ENCODE results near the gene CYTH2.

The CYTH2 gene

GRCh38 chr19:48469289-48469881 is at the start of gene CYTH2:
Gene CYTH2 (plus strand): TSS chr19:48469369. CDS start chr19:48469508, 139 bp downstream.
- peak; percentile 86 for DNase-seq

- DNase-seq = no peak
Observed at GRCh38 chr19:48421548-48421947, 47.6 kb upstream of the CYTH2 start.

GRCh38 chr19:48424694-48425219 is 44.4 kb upstream of the CYTH2 start:
- DNase-seq = no peak

- no peak for DNase-seq
Observed at GRCh38 chr19:48428670-48429069, 40.5 kb upstream of the CYTH2 start.

- DNase-seq = no peak
Observed at GRCh38 chr19:48433337-48433736, 35.8 kb upstream of the CYTH2 start.

DNA sequence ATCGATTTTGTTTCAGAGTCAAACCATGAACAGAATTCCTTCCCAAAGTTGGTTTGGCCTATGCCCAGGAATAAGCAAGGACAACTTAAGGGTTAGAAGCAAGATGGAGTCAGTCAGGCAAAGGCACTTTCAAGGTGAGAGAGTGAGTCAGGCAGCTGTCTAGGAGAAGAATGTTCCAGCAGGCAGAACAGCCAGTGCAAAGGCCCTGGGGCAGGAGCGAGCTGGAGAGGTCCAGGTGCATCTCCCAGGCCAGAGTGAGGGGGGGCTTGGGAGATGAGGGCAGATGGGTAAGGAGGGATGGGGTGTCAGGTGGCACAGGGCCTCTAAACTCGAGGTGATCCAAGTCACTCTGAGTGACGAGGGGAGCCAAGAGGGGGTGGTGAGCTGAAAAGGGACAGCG is 32.6 kb upstream of the CYTH2 start:
- no peak for DNase-seq

DNA sequence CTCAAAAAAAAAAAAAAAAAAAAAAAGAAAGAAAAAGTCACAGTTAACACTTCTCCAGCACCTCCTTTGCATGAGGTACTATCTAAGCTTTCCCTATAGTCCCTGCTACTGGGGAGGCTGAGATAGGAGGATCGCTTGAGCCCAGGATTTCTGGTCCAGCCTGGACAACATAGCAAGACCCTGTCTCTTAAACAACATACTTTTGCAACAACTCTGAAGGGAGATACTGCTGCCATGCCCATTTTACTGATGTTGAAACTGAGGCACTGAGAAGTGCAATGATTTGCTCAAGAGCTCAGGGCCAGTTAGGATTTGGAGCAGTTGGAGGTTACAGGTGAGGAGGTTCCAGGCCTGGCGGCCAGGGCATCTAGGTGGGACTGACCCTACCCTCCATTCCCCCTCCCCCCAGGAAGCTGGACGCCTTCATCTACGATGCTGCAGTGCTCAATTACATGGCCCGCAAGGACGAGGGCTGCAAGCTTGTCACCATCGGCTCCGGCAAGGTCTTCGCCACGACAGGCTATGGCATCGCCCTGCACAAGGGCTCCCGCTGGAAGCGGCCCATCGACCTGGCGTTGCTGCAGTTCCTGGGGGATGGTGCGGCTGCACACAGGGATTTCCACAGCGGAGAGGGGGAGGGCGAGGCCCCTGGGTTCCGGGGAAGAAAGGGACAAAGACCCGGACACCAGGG is 27.7 kb upstream of the CYTH2 start:
- DNase-seq = no peak

DNA sequence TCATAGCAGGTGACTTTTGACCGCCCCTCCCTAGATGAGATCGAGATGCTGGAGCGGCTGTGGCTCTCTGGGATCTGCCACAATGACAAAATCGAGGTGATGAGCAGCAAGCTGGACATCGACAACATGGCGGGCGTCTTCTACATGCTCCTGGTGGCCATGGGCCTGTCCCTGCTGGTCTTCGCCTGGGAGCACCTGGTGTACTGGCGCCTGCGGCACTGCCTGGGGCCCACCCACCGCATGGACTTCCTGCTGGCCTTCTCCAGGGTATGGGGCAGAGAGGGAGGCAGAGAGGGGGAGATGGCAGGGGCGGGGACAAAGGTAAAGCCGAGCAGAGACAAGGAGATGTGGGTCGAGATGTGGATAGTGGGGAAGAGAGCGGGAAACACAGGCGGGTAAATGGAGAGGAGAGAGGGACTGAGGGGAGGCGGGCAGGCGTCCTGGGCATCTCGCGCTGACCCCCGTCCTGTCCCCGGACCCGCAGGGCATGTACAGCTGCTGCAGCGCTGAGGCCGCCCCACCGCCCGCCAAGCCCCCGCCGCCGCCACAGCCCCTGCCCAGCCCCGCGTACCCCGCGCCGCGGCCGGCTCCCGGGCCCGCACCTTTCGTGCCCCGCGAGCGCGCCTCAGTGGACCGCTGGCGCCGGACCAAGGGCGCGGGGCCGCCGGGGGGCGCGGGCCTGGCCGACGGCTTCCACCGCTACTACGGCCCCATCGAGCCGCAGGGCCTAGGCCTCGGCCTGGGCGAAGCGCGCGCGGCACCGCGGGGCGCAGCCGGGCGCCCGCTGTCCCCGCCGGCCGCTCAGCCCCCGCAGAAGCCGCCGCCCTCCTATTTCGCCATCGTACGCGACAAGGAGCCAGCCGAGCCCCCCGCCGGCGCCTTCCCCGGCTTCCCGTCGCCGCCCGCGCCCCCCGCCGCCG is 26.8 kb upstream of the CYTH2 start:
- DNase-seq = no peak

DNA sequence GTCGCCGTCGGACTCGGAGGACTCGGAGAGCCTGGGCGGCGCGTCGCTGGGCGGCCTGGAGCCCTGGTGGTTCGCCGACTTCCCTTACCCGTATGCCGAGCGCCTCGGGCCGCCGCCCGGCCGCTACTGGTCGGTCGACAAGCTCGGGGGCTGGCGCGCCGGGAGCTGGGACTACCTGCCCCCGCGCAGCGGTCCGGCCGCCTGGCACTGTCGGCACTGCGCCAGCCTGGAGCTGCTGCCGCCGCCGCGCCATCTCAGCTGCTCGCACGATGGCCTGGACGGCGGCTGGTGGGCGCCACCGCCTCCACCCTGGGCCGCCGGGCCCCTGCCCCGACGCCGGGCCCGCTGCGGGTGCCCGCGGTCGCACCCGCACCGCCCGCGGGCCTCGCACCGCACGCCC is 25.9 kb upstream of the CYTH2 start:
- no peak for DNase-seq

GRCh38 chr19:48443731-48444128 is 25.4 kb upstream of the CYTH2 start:
- no peak for DNase-seq

GRCh38 chr19:48444129-48444935 is 24.8 kb upstream of the CYTH2 start:
- peak; percentile 11 for DNase-seq

- no peak for DNase-seq
Observed at GRCh38 chr19:48444936-48445200, 24.3 kb upstream of the CYTH2 start.

GRCh38 chr19:48445256-48445605 is 23.9 kb upstream of the CYTH2 start:
- peak; percentile 66 for DNase-seq

- DNase-seq = peak; percentile 90
Observed at GRCh38 chr19:48445606-48446481, 23.3 kb upstream of the CYTH2 start, which contains the start of gene GRWD1. Gene GRWD1 (plus strand): TSS chr19:48445983. CDS start chr19:48446006, 23 bp downstream.

GRCh38 chr19:48446579-48446978 is 22.6 kb upstream of the CYTH2 start:
- DNase-seq = no peak

DNA sequence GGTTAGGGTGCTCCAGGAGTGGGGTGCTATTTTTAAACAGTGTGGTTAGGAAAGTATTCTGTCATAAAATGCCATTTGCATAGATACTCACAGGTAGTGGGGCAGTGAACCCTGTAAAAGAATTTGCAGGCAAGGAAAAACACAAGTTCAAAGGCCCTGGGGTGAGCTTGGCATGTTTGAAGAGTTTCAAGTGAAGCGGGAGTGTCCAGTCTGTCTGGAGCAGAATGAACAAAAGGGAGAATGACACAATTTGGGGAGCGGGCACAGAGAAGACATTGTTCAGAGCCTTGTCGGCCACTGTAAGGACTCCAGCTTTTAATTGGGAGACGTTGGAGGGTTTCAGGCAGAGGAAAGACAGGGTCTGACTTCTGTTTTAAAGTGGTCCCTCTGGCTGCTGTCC is 20.6 kb upstream of the CYTH2 start:
- DNase-seq = no peak

DNA sequence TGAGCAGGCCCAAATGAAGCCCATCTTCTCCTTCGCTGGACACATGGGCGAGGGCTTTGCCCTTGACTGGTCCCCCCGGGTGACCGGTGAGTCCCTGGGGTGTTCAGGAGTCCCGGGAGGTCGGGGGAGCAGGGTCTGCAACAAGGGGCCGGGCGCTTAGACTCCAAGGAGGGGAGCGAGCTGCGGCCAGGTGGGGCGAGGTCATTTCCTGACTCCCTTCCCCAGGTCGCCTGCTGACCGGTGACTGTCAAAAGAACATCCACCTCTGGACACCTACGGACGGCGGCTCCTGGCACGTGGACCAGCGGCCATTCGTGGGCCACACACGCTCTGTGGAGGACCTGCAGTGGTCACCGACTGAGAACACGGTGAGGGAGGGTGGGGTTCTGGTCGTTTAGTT is 18.7 kb upstream of the CYTH2 start:
- no peak for DNase-seq

- no peak for DNase-seq
Observed at GRCh38 chr19:48450863-48451262, 18.3 kb upstream of the CYTH2 start.

GRCh38 chr19:48451624-48452023 is 17.5 kb upstream of the CYTH2 start:
- no peak for DNase-seq

DNA sequence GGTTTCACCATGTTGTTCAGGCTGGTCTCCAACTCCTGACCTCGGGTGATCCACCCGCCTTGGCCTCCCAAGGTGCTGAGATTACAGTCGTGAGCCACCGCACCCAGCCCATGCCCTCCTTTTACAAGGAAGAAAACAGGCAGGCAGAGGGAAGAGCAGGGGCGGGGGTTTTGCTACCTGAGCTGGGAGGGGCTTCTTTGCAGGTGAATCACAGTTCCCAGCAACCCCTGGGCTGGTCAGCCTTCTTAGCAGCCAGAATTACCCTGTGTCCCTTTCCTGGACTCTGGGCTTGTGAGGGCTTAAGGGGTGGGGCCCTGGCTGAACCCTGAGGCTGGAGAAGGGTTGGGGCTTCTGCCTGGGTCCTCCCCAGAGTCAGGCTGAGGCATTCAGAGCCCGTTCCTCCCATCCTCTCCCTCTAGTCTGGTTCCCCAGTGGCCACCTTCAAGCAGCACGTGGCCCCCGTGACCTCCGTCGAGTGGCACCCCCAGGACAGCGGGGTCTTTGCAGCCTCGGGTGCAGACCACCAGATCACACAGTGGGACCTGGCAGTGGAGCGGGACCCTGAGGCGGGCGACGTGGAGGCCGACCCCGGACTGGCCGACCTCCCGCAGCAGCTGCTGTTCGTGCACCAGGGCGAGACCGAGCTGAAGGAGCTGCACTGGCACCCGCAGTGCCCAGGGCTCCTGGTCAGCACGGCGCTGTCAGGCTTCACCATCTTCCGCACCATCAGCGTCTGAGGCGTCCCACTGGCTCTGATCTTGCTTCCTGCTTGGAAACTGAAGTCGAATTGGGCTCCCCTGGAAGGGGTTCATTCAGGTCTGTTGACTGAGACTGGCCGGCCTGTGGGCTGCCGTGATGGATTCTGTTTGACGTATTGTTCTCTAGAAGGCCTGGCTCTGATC is 16.6 kb upstream of the CYTH2 start:
- DNase-seq = no peak

All from NCI-H345 (cell line).